HCT116 (cell line): ENCODE data around the gene TBX15. TPM values are rescaled to one million over a fixed set of nuclear protein-coding genes. Genes with fewer than 3 reads are reported as not detected.

Experiments
- ATAC-seq: fragments of 200-7000 bp; cut with Tn5 transposase; 2 replicates; pipeline ENCODE4 v1.9.1; 2020; ENCODE audit warnings: mild to moderate bottlenecking, moderate library complexity
- BruUV-seq: library from RNA; stranded (reverse); fragments of 400-500 nt; replicated peaks from 2 replicates; lab custom pipeline; 2021; lab: Mats Ljungman, UMichigan
- CTCF ChIA-PET: fragments of 300-600 bp; sonication (Branson Sonifier 250); formaldehyde crosslinking; loops from one replicate; lab custom pipeline; 2021; ENCODE audit warnings: antibody characterized with exemption; lab: Charles Lee
- POLR2A ChIA-PET: fragments of 300-600, 350-600 bp; sonication (Branson Sonifier 250); formaldehyde crosslinking; loops from one replicate; lab custom pipeline; 2021; ENCODE audit warnings: antibody characterized with exemption; lab: Charles Lee
- RAD21 ChIA-PET, 2 experiments: fragments of 300-600 bp; sonication (Branson Sonifier 250); formaldehyde crosslinking; loops; one replicate each; lab custom pipeline; 2023; ENCODE audit warnings: low total read pairs in 2 of 2; ENCODE audit not compliant: uncharacterized antibody in 2 of 2, unreplicated experiment in 2 of 2, low non-redundant PET in 1 of 2; lab: Charles Lee
- DNase-seq: peaks from one replicate; pipeline ENCODE4 v3.0.0-alpha.2; 2010; ENCODE audit warnings: low read depth, low spot score
- H2AFZ ChIP-seq: fragments of 200-600 bp; shearing (Covaris generic), sonication (generic); 2 replicates; pipeline ENCODE4 v1.6.1; 2017; ENCODE audit warnings: low read depth, mixed run types, mixed read lengths, antibody characterized with exemption, low read length; ENCODE audit not compliant: poor library complexity, severe bottlenecking
- H3K27ac ChIP-seq: 2 replicates; pipeline ENCODE4 v1.5.1; 2012; ENCODE audit warnings: low read depth, low read length
- H3K27me3 ChIP-seq: fragments of 200-600 bp; sonication (generic); 2 replicates; pipeline ENCODE4 v1.6.1; 2016; ENCODE audit warnings: mixed run types, low read length, mixed read lengths; ENCODE audit not compliant: insufficient read depth
- H3K36me3 ChIP-seq, 2 experiments: fragments of 200-500 bp in 1 of 2; fragments of 200-600 bp in 1 of 2; sonication (Bioruptor generic) in 1 of 2; sonication (generic) in 1 of 2; 2 replicates each; pipeline versions ENCODE4 v1.5.1 to v1.6.1; 2014 to 2016; ENCODE audit warnings: low read length in 2 of 2, inconsistent platforms in 1 of 2, mixed read lengths in 1 of 2, mixed run types in 1 of 2; ENCODE audit not compliant: insufficient read depth in 2 of 2, control insufficient read depth in 1 of 2
- H3K4me1 ChIP-seq, 2 experiments: fragments of 200-600 bp in 1 of 2; sonication (generic) in 1 of 2; 2 replicates each; pipeline versions ENCODE4 v1.5.1 to v1.6.1; 2012 to 2017; ENCODE audit warnings: low read length in 2 of 2, inconsistent platforms in 1 of 2, mild to moderate bottlenecking in 1 of 2, mixed read lengths in 1 of 2, mixed run types in 1 of 2, moderate library complexity in 1 of 2; ENCODE audit not compliant: insufficient read depth in 2 of 2, control insufficient read depth in 1 of 2
- H3K4me2 ChIP-seq: fragments of 200-600 bp; sonication (generic); 2 replicates; pipeline ENCODE4 v1.6.1; 2017; ENCODE audit warnings: mixed run types, low read length, mixed read lengths
- H3K4me3 ChIP-seq, 2 experiments: fragments of 200-600 bp in 1 of 2; sonication (generic) in 1 of 2; replicated peaks in 1 of 2; 2 replicates each; pipeline ENCODE4 v1.5.1; 2011 to 2016; ENCODE audit warnings: low read length in 2 of 2, control low read depth in 1 of 2, low read depth in 1 of 2, mild to moderate bottlenecking in 1 of 2, mixed read lengths in 1 of 2, mixed run types in 1 of 2
- H3K79me2 ChIP-seq: fragments of 200-600 bp; sonication (generic); 2 replicates; pipeline ENCODE4 v1.6.1; 2017; ENCODE audit warnings: mild to moderate bottlenecking, mixed run types, low read length, moderate library complexity, mixed read lengths; ENCODE audit not compliant: insufficient read depth
- H3K9ac ChIP-seq: fragments of 200-600 bp; sonication (generic); 2 replicates; pipeline ENCODE4 v1.6.1; 2016; ENCODE audit warnings: low read length, mixed read lengths
- H3K9me2 ChIP-seq: fragments of 200-600 bp; sonication (generic), shearing (Covaris generic); 2 replicates; pipeline ENCODE4 v1.6.1; 2017; ENCODE audit warnings: mixed run types, mild to moderate bottlenecking, moderate library complexity; ENCODE audit not compliant: insufficient read depth
- H3K9me3 ChIP-seq, 2 experiments: fragments of 200-500 bp in 1 of 2; fragments of 200-600 bp in 1 of 2; sonication (Bioruptor generic) in 1 of 2; sonication (generic) in 1 of 2; 2 replicates each; pipeline ENCODE4 v1.6.1; 2014 to 2017; ENCODE audit warnings: low read length in 2 of 2, mixed read lengths in 2 of 2, inconsistent platforms in 1 of 2, low read depth in 1 of 2, mild to moderate bottlenecking in 1 of 2, mixed run types in 1 of 2, moderate library complexity in 1 of 2; ENCODE audit not compliant: control insufficient read depth in 1 of 2, insufficient read depth in 1 of 2
- H4K20me1 ChIP-seq: fragments of 200-600 bp; sonication (generic), shearing (Covaris generic); 2 replicates; pipeline ENCODE4 v1.6.1; 2017; ENCODE audit warnings: mixed run types, mild to moderate bottlenecking, moderate library complexity; ENCODE audit not compliant: insufficient read depth
- ATF3 ChIP-seq: IDR thresholded peaks from 2 replicates; pipeline ENCODE4 v1.6.1; 2012
- CEBPB ChIP-seq: IDR thresholded peaks from 2 replicates; pipeline ENCODE4 v1.6.1; 2012; ENCODE audit warnings: low read depth
- POLR2A ChIP-seq: IDR thresholded peaks from 2 replicates; pipeline ENCODE4 v1.7.0; 2011; ENCODE audit warnings: borderline replicate concordance; ENCODE audit not compliant: insufficient read depth, insufficient read length; ENCODE audit errors: extremely low read depth
- RAD21 ChIP-seq: IDR thresholded peaks from 2 replicates; pipeline ENCODE4 v1.6.1; 2012; ENCODE audit warnings: low read depth, mild to moderate bottlenecking
- SIN3A ChIP-seq: IDR thresholded peaks from 2 replicates; pipeline ENCODE4 v1.6.1; 2012; ENCODE audit warnings: low read depth
- SRF ChIP-seq: IDR thresholded peaks from 2 replicates; pipeline ENCODE4 v1.6.1; 2012; ENCODE audit warnings: low read depth
- TCF7L2 ChIP-seq: IDR thresholded peaks from 2 replicates; pipeline ENCODE4 v1.7.0; 2011; ENCODE audit warnings: borderline replicate concordance, inconsistent platforms; ENCODE audit not compliant: insufficient read depth, insufficient read length; ENCODE audit errors: extremely low read depth
- ZFX ChIP-seq: fragments of 450-650 bp; IDR thresholded peaks from 2 replicates; pipeline ENCODE4 v1.6.1; 2017
- ZNF274 ChIP-seq: fragments of 200-500 bp; sonication (Bioruptor generic); IDR thresholded peaks from 2 replicates; pipeline ENCODE4 v1.6.1; 2014; ENCODE audit warnings: mild to moderate bottlenecking, low read depth, low read length, inconsistent platforms
- intact Hi-C: fragments of 100-400 bp; cut with micrococcal nuclease; formaldehyde crosslinking; loops from 2 replicates; pipeline ENCODE4 v1.10.0; 2022
- total RNA-seq: library from RNA; stranded (reverse); gene quantifications from one replicate; pipeline ENCODE4 v1.2.1, GENCODE V29; 2021; ENCODE audit not compliant: unreplicated experiment
- TF ChIP-seq, protein P1 (sequence below): IDR thresholded peaks from 2 replicates; pipeline ENCODE4 v1.6.1; 2012
- TF ChIP-seq, protein P2 (sequence below): IDR thresholded peaks from 2 replicates; pipeline ENCODE4 v1.6.1; 2012; ENCODE audit warnings: low read depth

Gene TBX15
- total RNA-seq, 1 experiment from 2014 or later: not detected

GRCh38 chr1:118905196-118905595 lies 82.9 kb downstream of the TBX15 start:
- no peak overlapping the region for H3K4me2 ChIP-seq
- no peak overlapping the region for H3K9ac ChIP-seq
- no peak overlapping the region for H3K27ac ChIP-seq
- no peaks in the 10 kb centered on the region for H3K36me3 ChIP-seq
- no peaks in the 10 kb centered on the region; the same call in 1 of the 2 replicates for H4K20me1 ChIP-seq
- no peak for DNase-seq
- H3K4me1 ChIP-seq: no peaks in the 10 kb centered on the region
- H3K27me3 ChIP-seq: no peaks in the 10 kb centered on the region
- POLR2A ChIA-PET: no interaction called here
- TF ChIP-seq, protein P1, sequence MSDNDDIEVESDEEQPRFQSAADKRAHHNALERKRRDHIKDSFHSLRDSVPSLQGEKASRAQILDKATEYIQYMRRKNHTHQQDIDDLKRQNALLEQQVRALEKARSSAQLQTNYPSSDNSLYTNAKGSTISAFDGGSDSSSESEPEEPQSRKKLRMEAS: no peak
- TF ChIP-seq ZFX: no peak
- TF ChIP-seq SRF: no peak
- TF ChIP-seq RAD21: no peak
- no peak for TF ChIP-seq TCF7L2
- no peak for TF ChIP-seq SIN3A
- TF ChIP-seq POLR2A: no peak
- no peak for TF ChIP-seq ATF3
- TF ChIP-seq CEBPB: no peak
- no peak for TF ChIP-seq ZNF274
- TF ChIP-seq, protein P2, sequence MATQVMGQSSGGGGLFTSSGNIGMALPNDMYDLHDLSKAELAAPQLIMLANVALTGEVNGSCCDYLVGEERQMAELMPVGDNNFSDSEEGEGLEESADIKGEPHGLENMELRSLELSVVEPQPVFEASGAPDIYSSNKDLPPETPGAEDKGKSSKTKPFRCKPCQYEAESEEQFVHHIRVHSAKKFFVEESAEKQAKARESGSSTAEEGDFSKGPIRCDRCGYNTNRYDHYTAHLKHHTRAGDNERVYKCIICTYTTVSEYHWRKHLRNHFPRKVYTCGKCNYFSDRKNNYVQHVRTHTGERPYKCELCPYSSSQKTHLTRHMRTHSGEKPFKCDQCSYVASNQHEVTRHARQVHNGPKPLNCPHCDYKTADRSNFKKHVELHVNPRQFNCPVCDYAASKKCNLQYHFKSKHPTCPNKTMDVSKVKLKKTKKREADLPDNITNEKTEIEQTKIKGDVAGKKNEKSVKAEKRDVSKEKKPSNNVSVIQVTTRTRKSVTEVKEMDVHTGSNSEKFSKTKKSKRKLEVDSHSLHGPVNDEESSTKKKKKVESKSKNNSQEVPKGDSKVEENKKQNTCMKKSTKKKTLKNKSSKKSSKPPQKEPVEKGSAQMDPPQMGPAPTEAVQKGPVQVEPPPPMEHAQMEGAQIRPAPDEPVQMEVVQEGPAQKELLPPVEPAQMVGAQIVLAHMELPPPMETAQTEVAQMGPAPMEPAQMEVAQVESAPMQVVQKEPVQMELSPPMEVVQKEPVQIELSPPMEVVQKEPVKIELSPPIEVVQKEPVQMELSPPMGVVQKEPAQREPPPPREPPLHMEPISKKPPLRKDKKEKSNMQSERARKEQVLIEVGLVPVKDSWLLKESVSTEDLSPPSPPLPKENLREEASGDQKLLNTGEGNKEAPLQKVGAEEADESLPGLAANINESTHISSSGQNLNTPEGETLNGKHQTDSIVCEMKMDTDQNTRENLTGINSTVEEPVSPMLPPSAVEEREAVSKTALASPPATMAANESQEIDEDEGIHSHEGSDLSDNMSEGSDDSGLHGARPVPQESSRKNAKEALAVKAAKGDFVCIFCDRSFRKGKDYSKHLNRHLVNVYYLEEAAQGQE: no peak
- intact Hi-C loops: no loop called here
- CTCF ChIA-PET: no interaction called here
- H3K79me2 ChIP-seq: no peaks in the 10 kb centered on the region
- ATAC-seq: no peak
- H2AFZ ChIP-seq: no peak overlapping the region
- RAD21 ChIA-PET: no interaction called here
- BruUV-seq: no TSS peak
- no peaks in the 10 kb centered on the region for H3K9me3 ChIP-seq
- no peak overlapping the region for H3K4me3 ChIP-seq
- no peaks in the 10 kb centered on the region for H3K9me2 ChIP-seq
